ENCODE data around the gene YPEL2. TPM values are rescaled to one million over a fixed set of nuclear protein-coding genes. Genes with fewer than 3 reads are reported as not detected.

Gene YPEL2
- total and polyA plus RNA-seq, 2 of the 13 experiments (the other 11 are each of a cell fraction or from before 2014, with no cell fraction given): 8.5 to 21.1 TPM

DNA sequence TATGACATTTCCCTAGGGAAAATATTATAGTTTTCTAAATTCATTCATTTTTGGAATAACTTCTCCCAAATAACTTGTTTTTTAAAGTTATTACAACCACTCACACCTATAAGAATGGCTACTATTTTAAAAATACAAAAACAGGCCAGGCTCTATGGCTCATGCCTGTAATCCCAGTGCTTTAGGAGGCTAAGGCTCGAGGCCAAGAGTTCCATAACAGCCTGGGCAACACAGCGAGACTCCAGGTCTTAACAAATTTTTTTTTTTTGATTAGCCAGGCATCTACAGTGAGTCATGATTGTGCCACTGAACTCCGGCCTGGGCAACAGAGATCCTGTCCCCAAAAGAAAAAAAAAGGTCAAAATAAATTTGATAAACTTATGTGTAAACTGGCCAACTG is 43.6 kb upstream of the YPEL2 start:
- H3K4me2 ChIP-seq (ENCODE audit: low read depth, low read length): no peak overlapping the region
- peaks cover 39% of the 10 kb centered on the region for H3K4me1 ChIP-seq (ENCODE audit: insufficient read depth, low read length)
- H3K36me3 ChIP-seq (replicated peaks in 1 of 2; ENCODE audit: control insufficient read depth in 1 of 2, insufficient read depth in 2 of 2, low read length in 2 of 2): no peaks in the 10 kb centered on the region
- DNase-seq (ENCODE audit: low spot score): no peak
- no peaks in the 10 kb centered on the region for H4K20me1 ChIP-seq (ENCODE audit: insufficient read depth, low read length)
- BruUV-seq (replicated peaks): no TSS peak
- no peak for ATAC-seq
- H3K27ac ChIP-seq (ENCODE audit: extremely low read length, insufficient read depth, low read length): no peak overlapping the region
- WGBS (ENCODE audit: low lambda C conversion rate): 11% methylated on average over 3 of the region's 3 CpGs
- no peaks in the 10 kb centered on the region for H3K9me3 ChIP-seq (ENCODE audit: low read length)
- FAIRE-seq: no peak
- H2AFZ ChIP-seq (ENCODE audit: low read length): no peak overlapping the region
- POLR2A ChIA-PET: no interaction called here
- H3K27me3 ChIP-seq (ENCODE audit: control insufficient read depth in 1 of 2, insufficient read depth in 2 of 2, low read length in 2 of 2): no peaks in the 10 kb centered on the region; a peak in 1 of 5 replicates
- TF ChIP-seq PLSCR1 (CRISPR knock-in tag; IDR thresholded peaks at IDR 0.05; ENCODE audit: borderline replicate concordance) (no peak), NFYB (CRISPR knock-in tag; IDR thresholded peaks at IDR 0.05) (no peak), STAT6 (CRISPR knock-in tag; IDR thresholded peaks at IDR 0.05; ENCODE audit: borderline replicate concordance) (no peak), TRIM24 (CRISPR knock-in tag; IDR thresholded peaks at IDR 0.05) (no peak), FOXM1 (CRISPR knock-in tag; IDR thresholded peaks at IDR 0.05) (no peak), CBX1 (IDR thresholded peaks at IDR 0.05; ENCODE audit: low read depth) (no peak)
- TF ChIP-seq, protein P1, sequence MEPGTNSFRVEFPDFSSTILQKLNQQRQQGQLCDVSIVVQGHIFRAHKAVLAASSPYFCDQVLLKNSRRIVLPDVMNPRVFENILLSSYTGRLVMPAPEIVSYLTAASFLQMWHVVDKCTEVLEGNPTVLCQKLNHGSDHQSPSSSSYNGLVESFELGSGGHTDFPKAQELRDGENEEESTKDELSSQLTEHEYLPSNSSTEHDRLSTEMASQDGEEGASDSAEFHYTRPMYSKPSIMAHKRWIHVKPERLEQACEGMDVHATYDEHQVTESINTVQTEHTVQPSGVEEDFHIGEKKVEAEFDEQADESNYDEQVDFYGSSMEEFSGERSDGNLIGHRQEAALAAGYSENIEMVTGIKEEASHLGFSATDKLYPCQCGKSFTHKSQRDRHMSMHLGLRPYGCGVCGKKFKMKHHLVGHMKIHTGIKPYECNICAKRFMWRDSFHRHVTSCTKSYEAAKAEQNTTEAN (CRISPR knock-in tag; conservative IDR thresholded peaks at IDR 0.05): no peak
- TF ChIP-seq, protein P2, sequence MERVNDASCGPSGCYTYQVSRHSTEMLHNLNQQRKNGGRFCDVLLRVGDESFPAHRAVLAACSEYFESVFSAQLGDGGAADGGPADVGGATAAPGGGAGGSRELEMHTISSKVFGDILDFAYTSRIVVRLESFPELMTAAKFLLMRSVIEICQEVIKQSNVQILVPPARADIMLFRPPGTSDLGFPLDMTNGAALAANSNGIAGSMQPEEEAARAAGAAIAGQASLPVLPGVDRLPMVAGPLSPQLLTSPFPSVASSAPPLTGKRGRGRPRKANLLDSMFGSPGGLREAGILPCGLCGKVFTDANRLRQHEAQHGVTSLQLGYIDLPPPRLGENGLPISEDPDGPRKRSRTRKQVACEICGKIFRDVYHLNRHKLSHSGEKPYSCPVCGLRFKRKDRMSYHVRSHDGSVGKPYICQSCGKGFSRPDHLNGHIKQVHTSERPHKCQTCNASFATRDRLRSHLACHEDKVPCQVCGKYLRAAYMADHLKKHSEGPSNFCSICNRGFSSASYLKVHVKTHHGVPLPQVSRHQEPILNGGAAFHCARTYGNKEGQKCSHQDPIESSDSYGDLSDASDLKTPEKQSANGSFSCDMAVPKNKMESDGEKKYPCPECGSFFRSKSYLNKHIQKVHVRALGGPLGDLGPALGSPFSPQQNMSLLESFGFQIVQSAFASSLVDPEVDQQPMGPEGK (CRISPR knock-in tag; IDR thresholded peaks at IDR 0.05): no peak
- no peak overlapping the region for H3K4me3 ChIP-seq (replicated peaks in 1 of 3; ENCODE audit: insufficient read depth in 1 of 3, low read depth in 2 of 3, low read length in 3 of 3)
- in situ Hi-C loops (cut with HindIII; ENCODE audit: extremely low pct_ligation_motif_present, low pct_unique_long_range_greater_than_20kb): no loop called here
- no peaks in the 10 kb centered on the region for H3K79me2 ChIP-seq (ENCODE audit: insufficient read depth, low read length)
- no peak overlapping the region for H3K9ac ChIP-seq (ENCODE audit: insufficient read depth, low read depth, low read length)
- intact Hi-C loops (cut with micrococcal nuclease; ENCODE audit: unreplicated experiment): no loop called here
- CTCF ChIA-PET (ENCODE audit: low intra/inter-chr PET ratio, low total read pairs): no interaction called here
